ENCODE data around the gene TRAF3IP1.
A peak's percentile ranks its signal among the peaks of the same experiment; 100 is the strongest.

The TRAF3IP1 gene

GRCh38 chr2:238295144-238296112, 24.9 kb upstream of the TRAF3IP1 start:
- TF ChIP-seq CTCF (conservative IDR thresholded peaks at IDR 0.05) = no peak

GRCh38 chr2:238296638-238297457, 23.5 kb upstream of the TRAF3IP1 start:
- TF ChIP-seq CTCF (conservative IDR thresholded peaks at IDR 0.05) = no peak
- H3K27ac ChIP-seq = peak overlapping the region; percentile 93; the same call in 1 of the 2 replicates

More at GRCh38 chr2:238295144-238296112, 24.9 kb upstream of the TRAF3IP1 start:
- no peak overlapping the region for H3K27ac ChIP-seq

GRCh38 chr2:238299803-238300202, 20.5 kb upstream of the TRAF3IP1 start:
- TF ChIP-seq CTCF (conservative IDR thresholded peaks at IDR 0.05) = peak; percentile 18; the same call in 1 of the 2 replicates
- peak overlapping the region; percentile 93 for H3K27ac ChIP-seq

- peak overlapping the region; percentile 93; the same call in 1 of the 2 replicates for H3K27ac ChIP-seq
- TF ChIP-seq CTCF (conservative IDR thresholded peaks at IDR 0.05) = no peak
These were observed 18.2 kb upstream of the TRAF3IP1 start for GRCh38 chr2:238302087-238302486.

GRCh38 chr2:238302751-238303150, 17.6 kb upstream of the TRAF3IP1 start:
- peak overlapping the region; percentile 93; the same call in 1 of the 2 replicates for H3K27ac ChIP-seq
- TF ChIP-seq CTCF (conservative IDR thresholded peaks at IDR 0.05) = no peak

- TF ChIP-seq CTCF (conservative IDR thresholded peaks at IDR 0.05) = no peak
These were observed 16.2 kb upstream of the TRAF3IP1 start for GRCh38 chr2:238304116-238304515.

More at GRCh38 chr2:238304116-238304515, 16.2 kb upstream of the TRAF3IP1 start:
- no peak overlapping the region for H3K27ac ChIP-seq

All from VCaP (cell line).